Right atrium auricular region (tissue), 2 donors: ENCODE measurements around the gene CD300LD. TPM values are rescaled to one million over a fixed set of nuclear protein-coding genes. Genes with fewer than 3 reads are reported as not detected.

Experiments used
- DNase-seq: peaks from one replicate; pipeline ENCODE4 v3.0.0-alpha.2; 2019; ENCODE audit warnings: low spot score
- H3K27ac ChIP-seq, 2 donors: fragments of 200-600 bp; sonication (generic); 1 replicate in 1 of 2; 2 replicates in 1 of 2; pipeline ENCODE4 v1.5.1; 2016 to 2019
- H3K27me3 ChIP-seq, 2 donors: fragments of 200-600 bp; sonication (generic); one replicate each; pipeline versions ENCODE4 v1.5.1 to v1.6.0; 2017 to 2019
- H3K36me3 ChIP-seq: fragments of 200-600 bp; sonication (generic); one replicate; pipeline ENCODE4 v1.5.1; 2016
- H3K4me1 ChIP-seq, 2 donors: fragments of 200-600 bp; sonication (generic); one replicate each; pipeline versions ENCODE4 v1.5.1 to v1.6.0; 2017 to 2019
- H3K4me3 ChIP-seq, 2 donors: fragments of 200-600 bp; sonication (generic); 1 replicate in 1 of 2; 2 replicates in 1 of 2; pipeline ENCODE4 v1.5.1; 2017 to 2019; ENCODE audit warnings: mild to moderate bottlenecking in 1 of 2, moderate library complexity in 1 of 2
- H3K9me3 ChIP-seq, 2 donors: fragments of 200-600 bp; sonication (generic); one replicate each; pipeline ENCODE4 v1.5.1; 2019
- total RNA-seq, 2 donors: library from RNA; depleted of rRNA; stranded (reverse); fragments of >200 nt; gene quantifications; one replicate each; pipeline ENCODE4 v1.1.0, GENCODE V29; 2016
- TF ChIP-seq, protein P1 (sequence below), 2 donors: fragments of 200-600 bp; sonication (generic); IDR thresholded peaks; one replicate each; pipeline ENCODE4 v1.5.1; 2019; ENCODE audit warnings: antibody characterized with exemption in 2 of 2

Gene CD300LD
- total RNA-seq, 2 donors from 2014 or later: not detected

DNA sequence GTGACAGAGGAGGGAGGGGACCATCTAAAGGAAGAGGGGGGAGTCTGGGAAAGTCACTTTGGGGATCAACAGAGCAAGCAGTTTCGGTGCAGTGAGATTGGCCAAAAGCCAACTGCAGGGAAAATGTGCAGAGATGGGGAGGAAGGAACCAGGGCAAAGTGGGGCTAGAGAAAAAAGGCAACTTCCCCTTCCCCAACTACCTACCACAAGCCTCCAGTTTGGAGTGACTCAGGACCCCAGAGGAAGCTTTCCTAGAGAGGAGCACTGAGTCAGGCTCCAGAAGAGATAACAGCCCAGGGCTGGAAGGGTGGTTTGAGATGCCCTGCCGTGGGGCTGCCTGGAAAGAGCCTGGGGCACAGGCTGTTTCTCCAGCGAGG lies 6.9 kb upstream of the CD300LD start:
- Histone ChIP-seq H3K27me3 (no peaks in the 10 kb centered on the region), H3K4me1 (no peaks in the 10 kb centered on the region), H3K9me3 (no peaks in the 10 kb centered on the region), H3K4me3 (no peak overlapping the region), H3K36me3 (no peaks in the 10 kb centered on the region), H3K27ac (no peak overlapping the region)
- TF ChIP-seq, protein P1, sequence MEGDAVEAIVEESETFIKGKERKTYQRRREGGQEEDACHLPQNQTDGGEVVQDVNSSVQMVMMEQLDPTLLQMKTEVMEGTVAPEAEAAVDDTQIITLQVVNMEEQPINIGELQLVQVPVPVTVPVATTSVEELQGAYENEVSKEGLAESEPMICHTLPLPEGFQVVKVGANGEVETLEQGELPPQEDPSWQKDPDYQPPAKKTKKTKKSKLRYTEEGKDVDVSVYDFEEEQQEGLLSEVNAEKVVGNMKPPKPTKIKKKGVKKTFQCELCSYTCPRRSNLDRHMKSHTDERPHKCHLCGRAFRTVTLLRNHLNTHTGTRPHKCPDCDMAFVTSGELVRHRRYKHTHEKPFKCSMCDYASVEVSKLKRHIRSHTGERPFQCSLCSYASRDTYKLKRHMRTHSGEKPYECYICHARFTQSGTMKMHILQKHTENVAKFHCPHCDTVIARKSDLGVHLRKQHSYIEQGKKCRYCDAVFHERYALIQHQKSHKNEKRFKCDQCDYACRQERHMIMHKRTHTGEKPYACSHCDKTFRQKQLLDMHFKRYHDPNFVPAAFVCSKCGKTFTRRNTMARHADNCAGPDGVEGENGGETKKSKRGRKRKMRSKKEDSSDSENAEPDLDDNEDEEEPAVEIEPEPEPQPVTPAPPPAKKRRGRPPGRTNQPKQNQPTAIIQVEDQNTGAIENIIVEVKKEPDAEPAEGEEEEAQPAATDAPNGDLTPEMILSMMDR (IDR thresholded peaks at IDR 0.05): no peak
- DNase-seq: no peak

DNA sequence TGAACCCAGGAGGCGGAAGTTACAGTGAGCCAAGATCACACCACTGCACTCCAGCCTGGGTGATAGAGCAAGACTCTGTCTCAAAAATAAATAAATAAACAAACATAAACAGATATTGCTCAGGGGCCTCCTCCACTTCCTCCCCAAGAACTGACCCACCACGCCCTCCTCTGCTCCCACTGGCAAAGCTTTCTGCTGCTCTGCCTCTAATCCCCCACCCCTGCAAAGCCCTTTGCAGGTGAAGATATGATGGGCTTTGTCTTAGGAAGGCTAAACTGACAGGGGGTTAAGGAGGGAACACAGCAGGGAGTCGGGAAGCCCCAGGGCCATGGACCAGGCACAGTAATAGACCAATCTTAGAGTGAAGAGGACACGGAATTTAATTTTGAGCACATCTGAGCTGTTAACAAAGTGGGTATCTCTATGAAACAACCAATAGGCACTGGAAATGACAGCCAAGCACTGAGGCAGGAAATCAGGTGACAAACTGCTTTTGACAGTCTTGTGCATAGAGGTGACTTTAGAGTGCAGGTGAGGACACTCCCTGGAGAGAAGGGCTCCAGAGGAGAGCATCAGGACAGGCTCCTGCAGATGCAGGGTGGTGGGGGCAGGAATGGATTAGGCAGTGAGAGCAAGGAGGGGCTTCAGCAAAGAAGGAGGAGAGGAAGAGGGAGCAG lies 6.4 kb upstream of the CD300LD start:
- TF ChIP-seq, protein P1 (IDR thresholded peaks at IDR 0.05): no peak
- H3K4me3 ChIP-seq: no peak overlapping the region
- DNase-seq: no peak

DNA sequence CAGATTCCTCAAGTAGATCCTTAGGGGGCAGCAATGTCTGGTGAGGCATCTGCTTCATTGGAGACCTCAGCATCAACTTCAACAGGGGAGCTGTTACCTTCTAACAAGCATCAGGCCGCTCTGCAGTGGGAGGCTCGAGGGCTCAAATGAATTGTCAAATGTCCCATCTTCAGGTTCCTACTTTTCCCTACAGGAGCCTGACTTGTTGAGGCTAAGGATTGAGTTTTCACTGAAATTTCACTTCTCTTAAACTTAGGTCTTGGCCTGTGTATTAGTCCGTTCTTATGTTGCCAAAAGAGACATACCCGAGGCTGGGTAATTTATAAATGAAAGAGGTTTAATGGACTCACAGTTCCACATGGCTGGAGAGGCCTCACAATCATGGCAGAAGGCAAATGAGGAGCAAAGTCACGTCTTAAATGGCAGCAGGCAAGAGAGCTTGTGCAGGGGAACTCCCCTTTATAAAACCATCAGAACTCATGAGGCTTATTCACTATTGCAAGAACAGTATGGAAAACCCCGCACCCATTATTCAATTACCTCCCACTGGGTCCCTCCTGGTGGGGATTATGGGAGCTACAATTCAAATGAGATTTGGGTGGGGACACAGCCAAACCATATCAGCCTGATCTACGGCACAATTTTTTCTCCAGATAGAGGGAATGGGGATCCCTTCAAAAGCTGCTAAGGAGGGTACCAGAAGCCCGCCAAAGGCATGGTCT lies 5.1 kb upstream of the CD300LD start:
- TF ChIP-seq, protein P1 (IDR thresholded peaks at IDR 0.05): no peak
- no peaks in the 10 kb centered on the region for H3K27me3 ChIP-seq
- no peaks in the 10 kb centered on the region for H3K36me3 ChIP-seq
- no peaks in the 10 kb centered on the region for H3K9me3 ChIP-seq
- H3K27ac ChIP-seq: no peak overlapping the region
- DNase-seq: no peak
- no peaks in the 10 kb centered on the region for H3K4me1 ChIP-seq
- no peak overlapping the region for H3K4me3 ChIP-seq

More for the DNA sequence above, 6.4 kb upstream of the CD300LD start:
- no peaks in the 10 kb centered on the region for H3K27me3 ChIP-seq
- no peaks in the 10 kb centered on the region for H3K9me3 ChIP-seq
- no peaks in the 10 kb centered on the region for H3K36me3 ChIP-seq
- H3K4me1 ChIP-seq: no peaks in the 10 kb centered on the region
- H3K27ac ChIP-seq: no peak overlapping the region

DNA sequence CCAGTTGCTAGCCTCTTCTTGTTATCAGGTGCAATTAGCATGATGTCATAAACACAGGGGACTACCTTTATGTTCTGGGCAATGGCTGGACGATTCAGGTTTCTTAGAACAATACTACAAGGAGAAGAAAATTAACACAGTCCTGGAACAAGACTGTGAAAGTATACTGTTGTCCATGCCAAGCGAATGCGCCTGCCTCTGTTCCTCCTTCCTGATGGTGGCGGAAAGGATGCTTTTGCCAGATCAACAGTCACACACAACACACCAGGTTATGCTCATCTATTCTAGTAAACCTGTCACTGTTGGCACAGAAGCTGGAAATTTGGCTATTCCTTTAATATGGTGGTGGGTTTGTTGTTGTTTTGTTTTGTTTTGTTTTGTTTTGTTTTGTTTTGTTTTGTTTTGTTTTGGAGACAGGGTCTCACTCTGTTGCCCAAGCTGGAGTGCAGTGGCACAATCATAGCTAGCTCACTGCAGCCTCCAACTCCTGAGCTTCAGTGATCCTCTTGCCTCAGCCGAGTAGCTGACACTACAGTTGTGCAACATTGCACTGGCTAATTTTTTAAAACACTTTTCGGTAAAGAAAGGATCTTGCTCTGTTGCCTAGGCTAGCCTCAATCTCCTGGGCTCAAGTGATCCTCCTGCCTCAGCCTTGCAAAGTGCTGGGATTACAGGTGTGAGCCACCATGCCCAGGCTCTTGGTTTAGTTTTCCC lies 3.1 kb upstream of the CD300LD start:
- Histone ChIP-seq H3K4me3 (no peak overlapping the region), H3K27ac (no peak overlapping the region), H3K9me3 (no peaks in the 10 kb centered on the region), H3K4me1 (no peaks in the 10 kb centered on the region), H3K36me3 (no peaks in the 10 kb centered on the region), H3K27me3 (no peaks in the 10 kb centered on the region)
- no peak for DNase-seq
- TF ChIP-seq, protein P1 (IDR thresholded peaks at IDR 0.05): no peak

DNA sequence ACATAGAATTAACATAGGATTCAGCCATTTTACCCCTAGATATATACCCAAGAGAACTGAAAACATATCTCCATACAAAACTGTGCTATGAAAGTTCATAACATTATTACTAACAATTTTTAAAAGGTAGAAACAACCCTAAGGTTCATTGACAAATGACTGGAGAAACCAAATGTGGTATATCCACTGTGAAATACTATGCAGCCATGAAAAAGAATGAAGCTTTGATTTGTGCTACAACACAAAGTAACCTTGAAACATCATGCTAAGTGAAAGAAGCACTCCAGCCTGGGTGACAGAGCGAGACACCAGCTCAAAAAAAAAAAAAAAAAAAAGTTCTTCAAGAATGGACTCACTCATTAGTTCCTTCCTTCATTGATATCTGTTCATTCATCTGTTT lies 580 bp downstream of the CD300LD start:
- no peak for DNase-seq
- TF ChIP-seq, protein P1 (IDR thresholded peaks at IDR 0.05): no peak
- H3K4me1 ChIP-seq: no peaks in the 10 kb centered on the region

More for the DNA sequence above, 580 bp downstream of the CD300LD start:
- H3K27me3 ChIP-seq: no peaks in the 10 kb centered on the region
- H3K36me3 ChIP-seq: no peaks in the 10 kb centered on the region
- H3K27ac ChIP-seq: no peak overlapping the region
- H3K4me3 ChIP-seq: no peak overlapping the region
- H3K9me3 ChIP-seq: no peaks in the 10 kb centered on the region
